Thymus (tissue), 11 donors: ENCODE measurements around the gene ATP10A. TPM values are rescaled to one million over a fixed set of nuclear protein-coding genes. Genes with fewer than 3 reads are reported as not detected.

Source experiments
- DNase-seq, 9 donors: peaks; one replicate each; pipeline ENCODE4 v3.0.0-alpha.2; 2013; ENCODE audit warnings: low spot score in 9 of 9, low read depth in 6 of 9, missing footprints in 1 of 9
- H3K27ac ChIP-seq, 2 donors: one replicate each; pipeline ENCODE4 v1.5.1; 2013; ENCODE audit warnings: control low read depth in 1 of 2, low read depth in 1 of 2, low read length in 1 of 2, mild to moderate bottlenecking in 1 of 2, moderate library complexity in 1 of 2
- H3K27me3 ChIP-seq, 2 donors: one replicate each; pipeline ENCODE4 v1.5.1; 2013; ENCODE audit warnings: low read length in 1 of 2; ENCODE audit not compliant: control insufficient read depth in 2 of 2, insufficient read depth in 1 of 2
- H3K36me3 ChIP-seq, 2 donors: one replicate each; pipeline ENCODE4 v1.5.1; 2013; ENCODE audit warnings: low read length in 1 of 2, mild to moderate bottlenecking in 1 of 2, moderate library complexity in 1 of 2; ENCODE audit not compliant: control insufficient read depth in 2 of 2, insufficient read depth in 2 of 2
- H3K4me1 ChIP-seq, 2 donors: one replicate each; pipeline ENCODE4 v1.5.1; 2013; ENCODE audit warnings: low read length in 2 of 2; ENCODE audit not compliant: control insufficient read depth in 2 of 2, insufficient read depth in 2 of 2
- H3K4me3 ChIP-seq, 2 donors: one replicate each; pipeline ENCODE4 v1.5.1; 2013; ENCODE audit warnings: low read length in 2 of 2, control low read depth in 1 of 2, mild to moderate bottlenecking in 1 of 2
- H3K9me3 ChIP-seq, 2 donors: one replicate each; pipeline ENCODE4 v1.5.1; 2013; ENCODE audit warnings: low read length in 1 of 2, mild to moderate bottlenecking in 1 of 2; ENCODE audit not compliant: control insufficient read depth in 2 of 2, insufficient read depth in 1 of 2
- WGBS: extraction: QIAGEN DNeasy Blood & Tissue Kit; methylation state at CpG from one replicate; pipeline ENCODE4 v1.1.7; 2013; 5-methylcytosine and 5-hydroxymethylcytosine counted together
- polyA plus RNA-seq: library from polyadenylated mRNA; stranded (reverse); fragments of 200-250 nt; gene quantifications from one replicate; pipeline ENCODE4 v1.2.3, GENCODE V29; 2013
- total RNA-seq: library from RNA; stranded (reverse); fragments of 120-200 nt; gene quantifications from one replicate; pipeline ENCODE4 v1.2.4, GENCODE V29; 2013
- donor health status: healthy.

Gene ATP10A
- total and polyA plus RNA-seq, 2 donors, result 2.4 to 2.6 TPM

GRCh38 chr15:25803541-25803940 is 59.6 kb downstream of the ATP10A start:
- Histone ChIP-seq H3K4me3 (no peak overlapping the region), H3K4me1 (peaks cover 0 to 11% of the 10 kb centered on the region in 2 donors), H3K27ac (no peak overlapping the region), H3K9me3 (no peaks in the 10 kb centered on the region), H3K27me3 (no peaks in the 10 kb centered on the region), H3K36me3 (no peaks in the 10 kb centered on the region)
- 93% methylated on average over 10 of the region's 10 CpGs for WGBS
- no peak for DNase-seq

GRCh38 chr15:25803036-25803435 is 60.1 kb downstream of the ATP10A start:
- 90% methylated on average over 11 of the region's 11 CpGs for WGBS
- Histone ChIP-seq H3K4me3 (no peak overlapping the region), H3K4me1 (peaks cover 0 to 11% of the 10 kb centered on the region in 2 donors), H3K9me3 (no peaks in the 10 kb centered on the region), H3K27me3 (no peaks in the 10 kb centered on the region), H3K36me3 (no peaks in the 10 kb centered on the region), H3K27ac (no peak overlapping the region)
- DNase-seq, result no peak

- H3K27ac ChIP-seq, result no peak overlapping the region
- DNase-seq, result no peak
- H3K4me3 ChIP-seq, result no peak overlapping the region
- no peaks in the 10 kb centered on the region for H3K36me3 ChIP-seq
- H3K4me1 ChIP-seq, result peaks cover 0 to 11% of the 10 kb centered on the region in 2 donors
- no peaks in the 10 kb centered on the region for H3K9me3 ChIP-seq
- WGBS, result 96% methylated on average over 16 of the region's 16 CpGs
- H3K27me3 ChIP-seq, result no peaks in the 10 kb centered on the region
Observed at GRCh38 chr15:25802285-25802830, 60.8 kb downstream of the ATP10A start.

- H3K27me3 ChIP-seq, result no peaks in the 10 kb centered on the region
- no peaks in the 10 kb centered on the region for H3K36me3 ChIP-seq
- H3K27ac ChIP-seq, result no peak overlapping the region
- no peak overlapping the region for H3K4me3 ChIP-seq
- 85% methylated on average over 24 of the region's 24 CpGs for WGBS
- H3K9me3 ChIP-seq, result no peaks in the 10 kb centered on the region
- DNase-seq, result no peak
- H3K4me1 ChIP-seq, result peaks cover 0 to 11% of the 10 kb centered on the region in 2 donors
Observed at GRCh38 chr15:25801586-25802284, 61.4 kb downstream of the ATP10A start.

- Histone ChIP-seq H3K9me3 (no peaks in the 10 kb centered on the region), H3K36me3 (no peaks in the 10 kb centered on the region), H3K4me1 (peaks cover 0 to 14% of the 10 kb centered on the region in 2 donors), H3K27me3 (no peaks in the 10 kb centered on the region), H3K27ac (no peak overlapping the region), H3K4me3 (no peak overlapping the region)
- DNase-seq, result no peak
- 96% methylated on average over 10 of the region's 10 CpGs for WGBS
Observed at GRCh38 chr15:25800761-25801515, 62.2 kb downstream of the ATP10A start.

- H3K4me3 ChIP-seq, result no peak overlapping the region
- no peaks in the 10 kb centered on the region for H3K27me3 ChIP-seq
- WGBS, result 50% methylated on average over 19 of the region's 19 CpGs
Observed at GRCh38 chr15:25799906-25800700, 63.0 kb downstream of the ATP10A start.

GRCh38 chr15:25797936-25798901 is 64.9 kb downstream of the ATP10A start:
- no peak overlapping the region for H3K4me3 ChIP-seq
- peaks cover 0 to 14% of the 10 kb centered on the region in 2 donors for H3K4me1 ChIP-seq
- no peaks in the 10 kb centered on the region for H3K9me3 ChIP-seq
- no peaks in the 10 kb centered on the region for H3K27me3 ChIP-seq
- DNase-seq, result no peak
- no peak overlapping the region for H3K27ac ChIP-seq
- H3K36me3 ChIP-seq, result no peaks in the 10 kb centered on the region
- WGBS, result 75% methylated on average over 25 of the region's 25 CpGs

More at GRCh38 chr15:25799906-25800700, 63.0 kb downstream of the ATP10A start:
- no peak for DNase-seq
- no peak overlapping the region for H3K27ac ChIP-seq
- H3K4me1 ChIP-seq, result peaks cover 0 to 14% of the 10 kb centered on the region in 2 donors
- no peaks in the 10 kb centered on the region for H3K36me3 ChIP-seq
- no peaks in the 10 kb centered on the region for H3K9me3 ChIP-seq

GRCh38 chr15:25797511-25797935 is 65.6 kb downstream of the ATP10A start:
- no peak for DNase-seq

More at GRCh38 chr15:25797511-25797935, 65.6 kb downstream of the ATP10A start:
- Histone ChIP-seq H3K9me3 (no peaks in the 10 kb centered on the region), H3K27me3 (no peaks in the 10 kb centered on the region), H3K4me1 (peaks cover 0 to 14% of the 10 kb centered on the region in 2 donors), H3K4me3 (no peak overlapping the region), H3K27ac (no peak overlapping the region), H3K36me3 (no peaks in the 10 kb centered on the region)
- 84% methylated on average over 8 of the region's 8 CpGs for WGBS
